ENCODE measurements around the gene KHDRBS1.
"Not testable (repeated sequence)": the region's sequence is repeated elsewhere in the genome, so short reads cannot be mapped to it uniquely, and the experiment has no call there.

The KHDRBS1 gene

DNA sequence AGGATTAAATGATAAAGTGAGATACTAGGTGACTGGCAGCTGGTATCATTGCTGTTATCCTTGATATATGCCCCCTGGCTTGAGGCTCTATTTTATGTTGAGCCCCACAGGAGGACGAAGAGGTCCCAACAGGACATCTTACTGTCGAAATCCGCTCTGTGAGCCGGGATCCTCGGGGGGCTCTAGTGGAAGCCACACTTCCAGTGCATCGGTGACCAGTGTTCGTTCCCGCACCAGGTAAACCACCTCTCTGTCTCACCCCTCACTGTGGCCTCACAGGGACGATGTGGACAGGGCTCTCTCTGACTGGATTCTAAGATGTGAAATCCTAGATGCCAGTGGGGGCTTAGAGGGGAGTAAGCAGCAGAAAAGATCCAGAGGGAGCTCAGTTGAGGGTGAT is 61.2 kb downstream of the KHDRBS1 start:
- TF ChIP-seq, protein P1, sequence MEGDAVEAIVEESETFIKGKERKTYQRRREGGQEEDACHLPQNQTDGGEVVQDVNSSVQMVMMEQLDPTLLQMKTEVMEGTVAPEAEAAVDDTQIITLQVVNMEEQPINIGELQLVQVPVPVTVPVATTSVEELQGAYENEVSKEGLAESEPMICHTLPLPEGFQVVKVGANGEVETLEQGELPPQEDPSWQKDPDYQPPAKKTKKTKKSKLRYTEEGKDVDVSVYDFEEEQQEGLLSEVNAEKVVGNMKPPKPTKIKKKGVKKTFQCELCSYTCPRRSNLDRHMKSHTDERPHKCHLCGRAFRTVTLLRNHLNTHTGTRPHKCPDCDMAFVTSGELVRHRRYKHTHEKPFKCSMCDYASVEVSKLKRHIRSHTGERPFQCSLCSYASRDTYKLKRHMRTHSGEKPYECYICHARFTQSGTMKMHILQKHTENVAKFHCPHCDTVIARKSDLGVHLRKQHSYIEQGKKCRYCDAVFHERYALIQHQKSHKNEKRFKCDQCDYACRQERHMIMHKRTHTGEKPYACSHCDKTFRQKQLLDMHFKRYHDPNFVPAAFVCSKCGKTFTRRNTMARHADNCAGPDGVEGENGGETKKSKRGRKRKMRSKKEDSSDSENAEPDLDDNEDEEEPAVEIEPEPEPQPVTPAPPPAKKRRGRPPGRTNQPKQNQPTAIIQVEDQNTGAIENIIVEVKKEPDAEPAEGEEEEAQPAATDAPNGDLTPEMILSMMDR (IDR thresholded peaks at IDR 0.05; ENCODE audit: low read depth, low read length, poor library complexity, severe bottlenecking): no peak
- Histone ChIP-seq H3K27ac (ENCODE audit: low read depth, low read length) (no peak overlapping the region), H3K9me3 (ENCODE audit: control insufficient read depth, insufficient read depth, low read length) (no peaks in the 10 kb centered on the region), H3K27me3 (ENCODE audit: control insufficient read depth, low read length) (no peaks in the 10 kb centered on the region), H3K4me3 (ENCODE audit: low read length) (no peak overlapping the region), H3K36me3 (ENCODE audit: control insufficient read depth, low read length) (peaks cover 37% of the 10 kb centered on the region), H4K20me1 (ENCODE audit: control insufficient read depth, insufficient read depth, low read depth, low read length) (peaks cover 6% of the 10 kb centered on the region; the same call in 1 of the 2 replicates), H3K79me2 (ENCODE audit: control insufficient read depth, low read length) (peaks cover 21% of the 10 kb centered on the region), H3K4me1 (ENCODE audit: control insufficient read depth, low read length) (peaks cover 21% of the 10 kb centered on the region), H3F3A (ENCODE audit: control insufficient read depth, insufficient read depth) (peaks cover 14% of the 10 kb centered on the region), H3K9me2 (replicated peaks; ENCODE audit: control insufficient read depth, low read length) (no peaks in the 10 kb centered on the region), H3K4me2 (ENCODE audit: low read length) (no peak overlapping the region)

DNA sequence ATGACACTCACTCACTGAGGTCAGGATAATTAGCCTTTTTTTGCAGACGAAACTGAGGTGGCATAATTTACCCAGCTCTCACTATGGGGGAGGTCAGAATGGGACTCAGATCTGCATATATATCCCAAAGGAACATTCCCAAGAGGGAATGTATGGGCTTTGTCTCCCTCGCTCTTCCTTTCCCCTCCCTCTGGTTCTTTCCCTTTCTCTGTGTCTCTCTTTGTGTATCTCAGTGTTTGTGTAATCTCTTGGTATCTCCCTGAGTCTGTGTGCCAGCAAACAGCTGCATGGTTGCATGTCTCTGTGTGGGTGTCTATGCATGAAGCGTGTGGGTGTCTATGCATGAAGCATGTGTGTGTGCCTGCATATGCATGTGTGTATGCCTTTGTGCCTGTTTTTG is 63.8 kb downstream of the KHDRBS1 start:
- peaks cover 21% of the 10 kb centered on the region for H3K79me2 ChIP-seq (ENCODE audit: control insufficient read depth, low read length)
- H3K9me2 ChIP-seq (replicated peaks; ENCODE audit: control insufficient read depth, low read length): no peaks in the 10 kb centered on the region
- H3K27ac ChIP-seq (ENCODE audit: low read depth, low read length): no peak overlapping the region
- H3K27me3 ChIP-seq (ENCODE audit: control insufficient read depth, low read length): no peaks in the 10 kb centered on the region
- no peaks in the 10 kb centered on the region for H3K9me3 ChIP-seq (ENCODE audit: control insufficient read depth, insufficient read depth, low read length)
- H3K36me3 ChIP-seq (ENCODE audit: control insufficient read depth, low read length): peaks cover 43% of the 10 kb centered on the region
- peaks cover 17% of the 10 kb centered on the region for H3F3A ChIP-seq (ENCODE audit: control insufficient read depth, insufficient read depth)
- peaks cover 25% of the 10 kb centered on the region for H3K4me1 ChIP-seq (ENCODE audit: control insufficient read depth, low read length)
- no peak overlapping the region for H3K4me2 ChIP-seq (ENCODE audit: low read length)
- no peak overlapping the region for H3K4me3 ChIP-seq (ENCODE audit: low read length)
- peaks cover 6% of the 10 kb centered on the region; the same call in 1 of the 2 replicates for H4K20me1 ChIP-seq (ENCODE audit: control insufficient read depth, insufficient read depth, low read depth, low read length)
- TF ChIP-seq, protein P1 (IDR thresholded peaks at IDR 0.05; ENCODE audit: low read depth, low read length, poor library complexity, severe bottlenecking): no peak
- TF ChIP-seq EZH2phosphoT487 (IDR thresholded peaks at IDR 0.05; ENCODE audit: borderline replicate concordance, low read length): no peak

DNA sequence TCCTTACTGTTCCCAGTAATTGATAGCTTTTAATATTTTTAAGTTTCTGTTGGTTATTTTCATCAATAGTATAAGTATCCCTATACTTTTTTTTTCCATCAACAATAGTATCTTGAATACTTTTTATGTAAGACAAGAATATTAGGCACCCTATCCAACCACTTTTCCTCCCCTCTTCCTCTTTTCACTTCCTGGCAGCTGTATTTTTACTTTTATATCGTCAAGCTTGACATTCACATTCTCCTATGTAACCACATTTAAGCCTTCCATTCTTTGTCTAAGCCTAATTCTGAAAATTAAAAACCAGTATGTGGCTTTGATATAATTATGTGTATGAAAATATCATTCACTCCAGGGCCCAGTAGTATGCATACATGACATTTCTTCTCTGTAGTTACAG is 68.4 kb downstream of the KHDRBS1 start:
- TF ChIP-seq, protein P1 (IDR thresholded peaks at IDR 0.05; ENCODE audit: low read depth, low read length, poor library complexity, severe bottlenecking): no peak
- TF ChIP-seq EZH2phosphoT487 (IDR thresholded peaks at IDR 0.05; ENCODE audit: borderline replicate concordance, low read length): no peak
- H3K79me2 ChIP-seq (ENCODE audit: control insufficient read depth, low read length): no peaks in the 10 kb centered on the region
- H3K4me2 ChIP-seq (ENCODE audit: low read length): peak overlapping the region; percentile 56
- H4K20me1 ChIP-seq (ENCODE audit: control insufficient read depth, insufficient read depth, low read depth, low read length): no peaks in the 10 kb centered on the region
- peaks cover 7% of the 10 kb centered on the region for H3F3A ChIP-seq (ENCODE audit: control insufficient read depth, insufficient read depth)
- peak overlapping the region; percentile 55 for H3K4me3 ChIP-seq (ENCODE audit: low read length)
- H3K27me3 ChIP-seq (ENCODE audit: control insufficient read depth, low read length): no peaks in the 10 kb centered on the region
- peaks cover 43% of the 10 kb centered on the region for H3K36me3 ChIP-seq (ENCODE audit: control insufficient read depth, low read length)
- H3K27ac ChIP-seq (ENCODE audit: low read depth, low read length): peak overlapping the region; percentile 68
- H3K4me1 ChIP-seq (ENCODE audit: control insufficient read depth, low read length): peaks cover 22% of the 10 kb centered on the region
- H3K9me3 ChIP-seq (ENCODE audit: control insufficient read depth, insufficient read depth, low read length): no peaks in the 10 kb centered on the region
- no peaks in the 10 kb centered on the region for H3K9me2 ChIP-seq (replicated peaks; ENCODE audit: control insufficient read depth, low read length)

DNA sequence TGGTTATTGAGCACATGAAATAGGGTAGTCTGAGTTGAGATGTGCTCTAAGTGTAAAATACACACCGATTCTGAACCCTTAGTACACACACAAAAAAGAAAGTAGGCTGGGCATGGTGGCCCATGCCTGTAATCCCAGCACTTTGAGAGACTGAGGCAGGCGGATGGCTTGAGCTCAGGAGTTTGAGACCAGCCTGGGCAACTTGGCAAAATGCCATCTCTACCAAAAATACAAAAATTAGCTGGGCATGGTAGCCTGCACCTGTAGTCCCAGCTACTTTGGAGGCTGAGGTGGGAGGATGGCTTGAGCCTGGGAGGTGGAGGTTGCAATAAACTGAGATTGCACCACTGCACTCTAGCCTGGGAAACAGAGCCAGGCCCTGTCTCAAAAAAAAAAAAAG is 72.7 kb downstream of the KHDRBS1 start:
- H3K9me3 ChIP-seq (ENCODE audit: control insufficient read depth, insufficient read depth, low read length); H3K4me3 ChIP-seq (ENCODE audit: low read length); H3K27ac ChIP-seq (ENCODE audit: low read depth, low read length); H4K20me1 ChIP-seq (ENCODE audit: control insufficient read depth, insufficient read depth, low read depth, low read length); H3K27me3 ChIP-seq (ENCODE audit: control insufficient read depth, low read length); H3K9me2 ChIP-seq (replicated peaks; ENCODE audit: control insufficient read depth, low read length); H3F3A ChIP-seq (ENCODE audit: control insufficient read depth, insufficient read depth); H3K4me2 ChIP-seq (ENCODE audit: low read length); H3K79me2 ChIP-seq (ENCODE audit: control insufficient read depth, low read length): not testable (repeated sequence)
- H3K36me3 ChIP-seq (ENCODE audit: control insufficient read depth, low read length): peaks cover 38% of the 10 kb centered on the region
- peaks cover 18% of the 10 kb centered on the region for H3K4me1 ChIP-seq (ENCODE audit: control insufficient read depth, low read length)
